Esophagus muscularis mucosa (tissue), 4 donors: ENCODE results near the gene FOLR3.
"Not testable (repeated sequence)": the region's sequence is repeated elsewhere in the genome, so short reads cannot be mapped to it uniquely, and the experiment has no call there.

Experiments
- CTCF ChIP-seq, 3 experiments: fragments of 200-600 bp in 2 of 3; fragments of 450-650 bp in 1 of 3; sonication (generic) in 2 of 3; IDR thresholded peaks; one replicate each; pipeline ENCODE4 v1.5.1; 2017 to 2019; ENCODE audit warnings: antibody characterized with exemption in 3 of 3, mild to moderate bottlenecking in 2 of 3, moderate library complexity in 1 of 3
- EP300 ChIP-seq: sonication (generic); formaldehyde crosslinking; IDR thresholded peaks from one replicate; pipeline ENCODE4 v1.6.1; 2017; ENCODE audit warnings: antibody characterized with exemption
- POLR2A ChIP-seq: fragments of 450-650 bp; IDR thresholded peaks from one replicate; pipeline ENCODE4 v1.6.1; 2017; ENCODE audit warnings: antibody characterized with exemption, moderate library complexity, mild to moderate bottlenecking, low read depth

GRCh38 chr11:72153874-72154273, 18.3 kb downstream of the FOLR3 start:
- not testable (repeated sequence) for TF ChIP-seq CTCF (IDR thresholded peaks at IDR 0.05); POLR2A; EP300
